GDM1 (cell line): Measurements from ENCODE around the gene CD99L2.
"Not testable (repeated sequence)": the region's sequence is repeated elsewhere in the genome, so short reads cannot be mapped to it uniquely, and the experiment has no call there.

Experiments
- DNase-seq: peaks from one replicate; lab custom pipeline; 2025; lab: John Stamatoyannopoulos, UW

CD99L2 gene

DNA sequence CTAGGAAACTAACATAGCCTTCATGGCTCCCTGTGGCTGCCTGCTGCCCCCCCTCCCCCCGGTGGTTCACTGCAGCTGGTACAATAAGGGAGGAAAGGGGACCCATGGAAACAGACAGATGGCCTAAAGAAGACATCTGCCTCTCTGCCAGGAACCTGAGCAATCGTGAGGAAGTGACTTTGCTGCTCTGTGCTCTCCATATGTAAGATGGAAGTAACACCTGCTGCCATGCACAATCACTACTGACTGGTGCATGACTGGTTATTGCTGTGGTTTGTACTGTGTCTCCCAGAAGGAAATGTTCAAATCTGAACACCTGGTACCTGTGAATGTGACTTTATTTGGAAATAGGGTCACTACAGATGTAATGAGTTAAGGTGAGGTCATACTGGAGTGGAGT is 43.6 kb downstream of the CD99L2 start:
- DNase-seq = no peak

DNA sequence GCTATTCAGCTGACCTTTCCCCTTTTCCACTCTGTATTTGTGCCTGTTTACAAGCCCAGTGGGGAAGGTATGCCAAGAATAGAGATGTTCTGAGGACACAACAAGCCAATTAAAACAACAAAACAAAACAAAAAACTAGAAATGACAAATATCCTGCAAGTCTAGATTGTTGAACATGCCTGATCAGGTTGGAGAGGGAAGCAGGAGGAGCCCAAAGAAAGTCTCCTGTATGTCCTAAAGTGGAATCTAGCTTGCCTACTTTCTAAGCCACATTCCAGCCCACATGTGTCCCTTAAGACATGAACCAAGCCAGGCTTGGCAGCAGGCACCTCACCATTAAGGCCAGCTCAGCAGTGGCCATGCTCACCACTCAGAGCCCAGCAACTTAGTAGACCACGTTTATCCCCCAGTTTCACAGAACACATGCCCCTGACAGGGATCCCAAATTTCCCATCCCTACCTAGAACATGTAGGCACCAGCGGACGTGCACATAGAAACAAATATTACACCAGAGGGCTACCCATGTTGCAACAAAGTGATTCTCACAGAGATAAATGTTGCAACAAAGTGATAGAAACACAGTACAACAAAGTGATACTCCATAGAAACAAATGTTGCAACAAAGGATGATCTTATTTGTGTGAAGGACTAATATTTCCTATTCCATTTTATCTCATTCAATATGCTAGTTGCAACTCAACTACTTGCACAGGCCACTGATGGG is 48.3 kb downstream of the CD99L2 start:
- DNase-seq = no peak

DNA sequence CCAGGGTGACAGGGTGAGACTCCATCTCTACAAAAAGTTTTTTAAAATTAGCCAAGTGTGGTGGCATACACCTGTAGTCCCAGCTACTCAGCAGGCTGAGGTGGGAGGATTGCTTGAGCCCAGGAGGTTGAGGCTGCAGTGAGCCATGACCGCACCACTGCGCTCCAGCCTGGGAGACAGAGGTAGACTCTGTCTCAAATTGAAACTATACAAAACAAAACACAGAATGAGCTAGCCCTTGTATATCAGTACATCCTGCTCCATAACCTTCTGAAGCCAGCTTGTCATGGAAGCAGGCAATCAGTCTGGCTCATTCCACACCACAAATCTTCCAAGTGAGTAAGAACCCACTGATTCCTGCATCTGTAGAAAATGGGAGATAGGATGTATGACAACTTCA is 49.0 kb downstream of the CD99L2 start:
- DNase-seq = no peak

DNA sequence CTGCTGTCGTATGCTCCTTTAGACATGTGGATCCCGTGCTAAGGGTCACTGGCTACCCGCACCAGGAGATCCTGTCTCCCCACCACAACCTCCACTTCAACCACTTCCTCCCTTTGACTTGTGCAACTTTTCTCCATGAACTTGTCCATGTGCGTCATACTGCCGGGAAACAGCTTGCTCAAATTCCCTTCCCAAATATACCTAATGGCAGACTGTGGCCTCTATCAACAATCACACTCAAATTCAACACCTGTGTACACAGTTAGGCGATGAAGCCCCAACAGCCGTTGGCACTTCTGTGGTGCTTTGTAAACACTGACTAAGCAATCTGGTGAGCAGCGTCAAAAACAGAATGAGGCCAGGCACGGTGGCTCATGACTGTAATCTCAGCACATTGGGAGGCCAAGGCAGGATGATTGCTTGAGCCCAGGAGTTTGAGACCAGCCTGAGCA is 49.5 kb downstream of the CD99L2 start:
- no peak for DNase-seq

DNA sequence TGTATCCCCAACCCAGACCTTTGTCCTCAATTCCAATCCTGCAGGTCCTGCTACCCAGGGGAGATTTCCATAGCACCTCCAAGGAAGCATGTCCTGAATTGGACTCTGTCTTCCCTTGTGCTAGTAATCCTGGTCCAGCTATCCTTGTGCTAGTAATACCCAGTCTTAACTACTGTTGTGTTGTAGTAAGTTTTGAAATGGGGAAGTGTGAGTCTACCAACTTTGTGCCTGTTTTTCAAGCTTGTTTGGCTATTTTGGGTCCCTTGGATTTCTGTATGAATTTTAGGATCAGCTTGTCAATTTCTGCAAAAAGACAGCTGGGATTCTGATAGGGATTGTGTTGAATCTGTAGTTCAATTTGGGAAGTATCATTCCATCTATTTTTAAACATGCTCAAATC is 51.4 kb downstream of the CD99L2 start:
- DNase-seq = no peak

DNA sequence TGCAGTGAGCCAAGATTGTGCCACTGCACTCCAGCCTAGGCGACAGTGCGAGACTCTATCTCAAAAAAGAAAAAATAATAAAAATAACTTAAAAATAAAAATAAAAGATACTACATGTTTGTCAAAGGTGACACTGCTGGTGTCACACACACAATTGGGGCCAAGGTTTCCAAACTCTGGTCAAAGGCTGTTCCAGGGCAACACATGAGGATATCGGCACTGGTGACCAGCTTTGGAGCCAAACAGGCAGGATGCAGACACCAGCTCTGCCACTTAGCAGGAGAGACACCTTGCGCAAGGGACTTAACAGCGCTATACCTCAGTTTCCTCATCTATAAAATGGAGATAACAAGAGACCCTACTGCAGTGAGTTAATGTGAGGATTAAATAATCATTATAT is 52.3 kb downstream of the CD99L2 start:
- DNase-seq = no peak

DNA sequence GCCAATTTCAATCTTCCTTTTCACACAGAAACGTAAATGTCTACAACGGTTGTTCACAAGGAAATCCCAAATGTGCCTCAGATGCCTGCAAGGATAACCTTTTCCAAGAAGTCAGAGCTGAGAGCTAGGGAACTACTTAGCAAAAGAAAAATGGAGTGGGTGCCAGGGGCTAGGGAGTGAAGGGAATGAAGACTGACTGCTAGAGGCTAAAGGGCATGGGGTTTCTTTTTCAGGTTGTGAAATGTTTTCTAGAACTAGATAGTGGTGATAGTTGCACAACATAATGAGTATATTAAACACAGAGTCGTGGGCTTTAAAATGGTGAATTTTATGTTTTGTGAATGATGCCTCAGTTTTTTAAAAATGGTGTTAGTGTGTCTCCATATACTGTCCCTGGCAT is 53.4 kb downstream of the CD99L2 start:
- DNase-seq = no peak

DNA sequence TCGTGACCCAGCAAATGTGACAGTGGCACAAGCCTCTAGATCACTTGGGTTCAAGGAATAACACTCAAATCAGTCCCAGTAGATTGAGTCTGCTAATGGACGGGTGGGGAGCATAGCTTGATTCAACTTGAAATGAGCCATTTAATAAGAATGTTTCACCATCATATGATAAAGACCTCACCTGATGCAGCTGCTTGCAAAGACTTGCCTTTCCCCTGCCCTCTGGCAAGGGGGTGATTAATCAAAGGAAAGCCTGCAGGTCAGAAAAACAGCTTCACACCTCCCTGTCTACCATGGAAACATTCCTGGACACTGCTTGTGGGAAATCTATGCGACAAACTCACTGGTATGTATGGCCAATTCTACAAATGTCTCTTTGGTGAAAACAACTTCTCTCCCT is 54.5 kb downstream of the CD99L2 start:
- DNase-seq = no peak

DNA sequence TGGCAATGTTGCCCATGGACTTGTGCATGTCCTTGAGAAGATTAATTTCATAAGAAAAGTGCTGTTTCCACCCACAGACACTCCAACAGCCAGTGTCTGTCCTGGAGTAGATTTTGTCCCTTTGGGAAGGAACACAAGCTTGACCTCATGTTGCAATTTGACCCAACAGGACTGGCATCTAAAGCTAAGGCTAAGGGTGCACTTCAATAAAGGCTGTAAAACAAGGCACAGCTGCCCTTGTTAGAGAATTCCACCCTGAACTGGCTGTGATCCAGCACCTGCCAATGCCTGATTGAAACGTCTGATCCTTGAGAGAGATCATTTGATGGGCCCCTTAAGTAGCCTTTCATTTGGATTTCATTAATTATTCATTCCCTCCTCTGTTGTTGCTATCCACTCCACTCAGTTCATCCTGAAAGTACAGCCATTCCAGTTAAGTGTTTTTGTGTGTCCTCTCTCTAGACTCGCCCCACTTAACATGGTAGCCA is 56.2 kb downstream of the CD99L2 start:
- DNase-seq = no peak

DNA sequence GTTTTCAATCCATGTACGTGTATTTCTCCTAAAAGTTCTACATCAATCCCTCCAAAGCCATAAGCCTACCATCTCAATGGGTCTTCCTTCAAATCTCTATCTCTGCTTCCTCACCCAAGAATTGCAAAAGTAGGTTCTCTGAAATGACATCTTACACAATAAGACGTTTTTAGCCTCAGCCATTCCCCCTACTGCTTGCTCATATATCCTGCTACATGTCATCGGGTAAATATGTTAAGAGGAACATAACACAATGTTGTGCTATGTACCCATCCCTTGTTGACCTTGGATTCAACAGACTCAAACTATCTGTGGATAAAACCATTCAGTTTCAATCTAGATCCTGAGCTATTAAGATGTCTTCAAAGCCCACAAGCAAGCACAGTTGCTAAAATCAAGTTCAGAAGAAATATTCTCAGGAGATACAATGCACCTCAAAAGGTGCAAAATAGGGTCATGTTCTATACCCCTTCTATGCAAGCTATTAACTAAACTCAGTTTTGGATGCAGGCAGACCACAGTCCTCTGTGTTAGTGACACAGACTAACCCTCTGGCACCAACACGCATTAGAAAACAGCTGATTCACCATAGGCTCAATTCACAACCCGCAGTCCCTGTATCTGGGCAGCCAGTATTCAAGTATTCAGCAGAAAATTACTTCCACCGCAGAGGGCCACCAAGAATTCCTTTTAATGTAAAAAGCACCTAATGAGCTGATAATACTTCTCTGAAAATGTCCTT is 56.8 kb downstream of the CD99L2 start:
- DNase-seq = no peak

DNA sequence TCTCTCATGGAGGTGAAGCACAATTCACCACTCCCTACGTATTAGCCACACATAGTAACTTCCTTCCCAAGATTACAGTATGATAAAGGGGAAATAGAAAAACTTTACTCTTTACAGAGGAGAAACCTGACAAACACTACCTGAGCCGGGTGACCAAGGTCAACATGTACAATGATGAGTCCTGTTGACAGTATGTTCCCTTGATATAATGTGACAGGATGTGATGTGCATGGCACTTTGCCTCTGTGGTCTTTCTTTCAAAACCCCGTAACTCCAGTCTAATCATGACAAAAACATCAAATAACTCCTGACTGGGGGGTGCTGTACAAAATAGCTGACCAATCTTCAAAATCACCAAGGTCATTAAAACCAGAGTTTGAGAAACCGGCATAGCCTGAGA is 60.6 kb downstream of the CD99L2 start:
- no peak for DNase-seq

DNA sequence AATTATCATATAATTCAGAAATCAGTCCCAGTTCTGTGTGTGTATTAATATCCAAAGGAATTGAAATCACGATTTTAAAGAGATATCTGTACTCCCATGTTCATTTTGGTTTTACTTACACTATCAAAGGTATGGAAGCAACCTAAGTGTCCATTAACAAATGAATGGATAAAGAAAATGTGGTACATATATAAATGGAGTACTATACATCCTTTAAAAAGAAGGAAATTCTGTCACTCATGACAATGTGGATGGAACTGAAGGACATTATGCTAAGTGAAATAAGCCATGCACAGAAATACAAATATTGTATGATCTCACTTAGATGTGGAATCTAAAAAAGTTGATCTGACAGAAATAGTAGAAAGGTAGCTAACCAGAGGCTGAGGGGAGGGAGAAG is 63.8 kb downstream of the CD99L2 start:
- DNase-seq = no peak

DNA sequence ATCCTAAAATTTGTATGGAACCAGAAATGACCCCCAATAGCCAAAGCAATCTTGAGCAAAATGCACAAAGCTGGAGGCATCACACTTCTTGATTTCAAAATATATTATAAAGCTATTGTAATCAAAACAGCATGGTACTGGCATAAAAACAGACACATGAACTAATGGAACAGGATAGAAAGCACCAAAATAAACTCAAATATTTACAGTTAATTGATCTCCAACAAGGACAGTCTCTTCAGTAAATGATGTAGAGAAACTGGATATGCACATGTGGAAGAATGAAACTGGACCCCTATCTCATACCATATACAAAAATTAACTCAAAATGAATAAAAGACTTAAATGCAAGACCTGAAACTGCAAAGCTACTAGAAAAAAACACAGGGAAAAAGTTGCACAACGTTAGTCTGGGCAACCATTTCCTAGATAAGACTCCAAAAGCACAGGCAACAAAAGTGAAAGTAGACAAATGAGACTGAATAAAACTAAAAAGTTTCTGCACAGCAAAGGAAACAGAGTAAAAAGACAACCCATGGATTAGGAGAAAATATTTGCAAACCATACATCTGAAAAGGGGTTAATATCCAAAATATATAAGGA is 64.9 kb downstream of the CD99L2 start:
- no peak for DNase-seq

DNA sequence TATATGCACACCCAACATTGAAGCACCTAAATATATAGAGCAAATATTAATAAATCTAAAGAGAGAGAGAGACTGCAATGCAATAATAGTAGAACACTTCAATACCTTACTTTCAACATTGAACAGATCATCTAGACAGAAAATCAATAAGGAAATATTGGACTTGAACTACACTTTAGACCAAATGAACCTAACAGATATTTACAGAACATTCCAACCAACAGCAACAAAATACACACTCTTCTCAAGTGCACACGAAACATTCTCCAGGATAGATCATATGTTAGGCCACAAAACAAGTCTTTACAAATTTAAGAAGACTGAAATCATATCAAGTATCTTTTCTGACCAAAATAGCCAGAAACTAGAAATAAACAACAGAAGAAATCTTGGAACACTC is 66.6 kb downstream of the CD99L2 start:
- no peak for DNase-seq

DNA sequence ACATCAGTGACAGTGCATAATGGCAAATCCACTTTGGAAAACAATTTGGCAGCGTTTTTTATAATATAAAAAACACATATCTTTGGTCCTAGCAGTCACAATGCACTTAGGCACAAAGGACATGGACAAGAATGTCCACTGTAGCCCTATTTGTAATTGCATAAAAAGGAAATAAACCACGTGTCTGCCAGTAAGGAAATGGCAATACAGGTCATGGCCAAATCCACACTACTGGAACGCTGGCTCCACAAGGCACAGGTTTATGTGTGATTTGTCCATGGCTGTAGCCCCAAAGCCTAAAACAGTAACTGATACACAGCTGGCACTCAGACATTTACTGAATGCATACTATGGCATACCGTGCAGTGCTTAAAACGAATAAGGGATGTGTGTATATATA is 69.7 kb downstream of the CD99L2 start:
- DNase-seq = no peak

DNA sequence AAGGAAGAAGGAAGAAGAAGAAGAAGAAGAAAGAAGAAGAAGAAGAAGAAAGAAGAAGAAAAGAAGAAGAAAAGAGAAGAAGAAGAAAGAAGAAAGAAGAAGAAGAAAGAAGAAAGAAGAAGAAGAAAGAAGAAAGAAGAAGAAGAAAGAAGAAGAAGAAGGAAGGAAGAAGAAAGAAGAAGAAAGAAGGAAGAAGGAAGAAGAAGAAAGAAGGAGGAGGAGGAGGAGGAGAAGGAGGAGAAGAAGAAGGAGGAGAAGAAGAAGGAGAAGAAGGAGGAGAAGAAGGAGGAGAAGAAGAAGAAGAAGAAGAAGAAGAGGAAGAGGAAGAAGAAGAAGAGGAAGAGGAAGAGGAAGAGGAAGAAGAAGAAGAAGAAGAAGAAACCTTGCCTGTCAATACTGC is 74.1 kb downstream of the CD99L2 start:
- not testable (repeated sequence) for DNase-seq

DNA sequence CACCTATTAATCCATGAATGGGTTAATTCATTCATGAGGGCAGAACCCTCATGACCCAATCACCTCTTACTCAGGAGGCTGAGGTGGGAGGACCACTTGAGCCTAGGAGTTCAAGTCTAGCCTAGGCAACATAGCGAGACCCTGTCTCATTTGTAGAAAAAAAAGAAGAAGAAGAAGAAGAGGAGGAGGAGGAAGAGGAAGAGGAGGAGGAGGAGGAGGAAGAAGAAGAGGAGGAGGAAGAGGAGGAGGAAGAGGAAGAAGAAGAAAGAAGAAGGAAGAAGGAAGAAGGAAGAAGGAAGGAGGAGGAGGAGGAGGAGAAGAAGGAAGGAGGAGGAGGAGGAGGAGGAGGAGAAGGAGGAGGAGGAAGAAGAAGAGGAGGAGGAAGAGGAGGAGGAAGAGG is 74.6 kb downstream of the CD99L2 start:
- DNase-seq = not testable (repeated sequence)

DNA sequence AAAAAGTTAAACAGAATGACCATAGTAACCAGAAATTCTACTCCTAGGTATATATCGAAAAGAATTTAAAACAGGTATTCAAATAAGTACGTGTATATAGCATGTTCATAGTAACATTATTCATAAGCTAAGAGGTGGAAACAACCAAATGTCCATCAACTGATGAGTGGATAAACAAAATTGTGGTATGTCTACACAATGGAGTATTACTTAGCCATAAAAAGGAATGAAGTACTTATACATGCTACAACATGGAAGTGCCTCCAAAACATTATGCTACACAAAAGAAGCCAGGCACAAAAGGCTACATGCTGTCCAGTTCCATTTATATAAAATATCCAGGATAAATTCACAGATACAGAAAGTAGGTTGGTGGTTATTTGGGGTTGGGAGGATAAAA is 76.5 kb downstream of the CD99L2 start:
- DNase-seq = no peak

DNA sequence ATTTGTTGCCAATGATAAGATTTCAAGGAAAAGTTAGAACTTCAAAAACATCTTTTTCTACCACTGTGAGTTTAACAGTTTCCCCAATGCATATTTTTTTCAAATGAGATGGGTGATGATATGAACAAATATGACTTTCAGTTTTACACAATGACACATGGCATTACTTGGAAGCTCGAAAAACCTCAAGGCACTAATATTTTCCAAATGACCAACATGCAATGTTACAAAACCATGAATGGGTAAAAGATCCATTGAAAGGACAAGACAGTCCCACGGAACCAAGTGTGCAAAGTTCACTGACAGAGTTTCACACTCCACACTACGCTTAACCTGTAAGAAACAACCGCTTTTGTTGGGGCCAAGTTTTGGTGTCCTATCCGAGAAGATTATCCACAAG is 84.5 kb downstream of the CD99L2 start:
- DNase-seq = no peak

DNA sequence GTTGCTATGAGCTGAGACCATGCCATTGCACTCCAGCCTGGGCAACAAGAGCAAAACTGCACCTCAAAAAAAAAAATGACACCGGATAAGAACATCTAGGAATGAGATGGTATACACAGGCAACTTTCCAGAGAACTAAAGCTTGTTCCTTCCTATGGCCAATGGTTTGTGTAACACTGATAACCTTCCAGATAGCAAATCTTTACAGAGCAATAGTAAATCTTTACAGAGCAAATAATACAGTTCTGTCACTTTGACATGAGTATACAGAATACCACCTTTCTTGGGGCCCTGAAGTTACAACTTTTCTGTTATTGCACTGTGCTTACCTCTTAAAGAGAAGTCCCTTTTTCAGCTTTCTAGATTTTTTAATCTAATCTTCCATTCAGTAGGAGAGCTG is 91.6 kb downstream of the CD99L2 start:
- DNase-seq = no peak

DNA sequence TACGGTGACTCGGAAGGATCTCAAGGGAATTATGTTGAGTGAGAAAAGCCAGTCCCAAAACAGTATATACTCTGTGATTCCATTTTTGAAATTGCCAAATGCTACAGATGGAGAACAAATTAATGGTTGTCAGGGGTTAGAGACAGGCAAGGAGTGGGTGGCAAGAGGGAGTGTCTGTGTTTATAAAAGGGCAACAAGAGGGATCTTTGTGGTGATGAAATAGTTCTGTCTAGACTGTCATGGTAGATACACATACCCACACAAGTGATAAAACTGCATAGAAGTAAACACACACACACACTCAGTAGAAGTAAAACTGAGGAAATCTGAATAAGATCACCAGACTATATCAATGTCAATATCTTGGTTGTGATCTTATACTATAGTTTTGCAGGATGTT is 92.7 kb downstream of the CD99L2 start:
- no peak for DNase-seq

DNA sequence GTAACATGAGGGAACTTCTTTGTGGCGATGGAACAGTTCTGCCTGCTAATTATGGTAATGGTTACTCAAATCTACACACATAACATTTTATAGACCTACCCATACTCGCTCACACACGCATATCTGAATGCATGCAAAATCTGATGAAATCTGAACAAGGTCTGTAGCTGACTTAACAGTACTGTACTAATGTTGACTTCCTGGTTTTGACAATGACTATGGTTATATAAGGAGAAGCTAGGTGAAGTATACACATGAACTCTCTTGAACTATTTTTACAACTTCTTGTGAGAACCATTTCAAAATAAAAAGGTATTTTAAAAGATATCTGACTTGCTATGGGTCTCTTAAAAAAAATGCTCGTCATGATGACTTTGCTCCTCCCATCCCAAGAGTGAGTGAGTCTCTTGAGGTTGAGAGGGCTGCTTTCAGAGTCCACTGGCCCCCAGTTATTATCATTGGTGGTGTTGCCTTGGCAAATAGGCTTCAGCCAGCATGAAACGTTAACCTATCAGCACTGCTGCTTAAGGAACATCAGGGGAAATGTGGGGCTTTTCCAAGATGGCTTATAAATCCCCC is 105.4 kb downstream of the CD99L2 start:
- DNase-seq = no peak

DNA sequence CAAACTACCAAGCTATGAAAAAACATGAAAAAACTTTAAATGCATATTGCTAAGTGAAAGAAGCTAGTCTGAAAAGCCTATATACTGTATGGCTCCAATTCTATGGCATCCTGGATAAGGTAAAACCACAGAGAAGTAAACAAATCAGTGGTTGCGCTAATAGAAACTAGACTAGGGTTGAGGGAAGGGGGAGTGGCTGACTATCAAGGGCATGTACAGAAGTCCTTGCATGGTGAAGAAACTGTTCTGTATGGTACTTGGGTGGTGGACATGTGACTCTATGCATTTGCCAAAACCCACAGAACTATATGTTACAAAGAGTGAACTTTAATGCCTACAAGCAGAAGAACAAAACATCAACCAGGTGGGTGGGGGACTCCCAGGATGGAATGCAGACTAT is 108.4 kb downstream of the CD99L2 start:
- DNase-seq = no peak
